ENCODE measurements around the gene SUCLG2.

DNA sequence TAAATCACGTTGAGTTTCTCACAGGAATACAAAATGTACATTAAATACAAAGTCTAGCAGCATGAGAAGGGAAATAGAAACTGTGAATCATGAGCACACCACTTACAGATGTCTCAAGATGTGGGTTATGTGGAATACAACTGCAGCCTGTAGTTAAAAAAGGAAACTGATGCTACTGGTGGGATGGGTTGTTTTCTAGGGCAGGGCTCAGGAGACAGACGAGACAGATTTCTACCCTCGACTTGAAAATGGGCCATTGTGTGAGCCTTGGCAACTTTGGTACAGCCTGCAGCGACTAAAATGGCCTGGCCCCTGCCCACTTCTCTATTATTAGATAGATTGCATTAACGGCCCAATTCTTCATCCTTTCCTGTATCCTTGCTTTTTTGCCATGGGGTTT is 293.1 kb downstream of the SUCLG2 start:
- TF ChIP-seq CTCF (IDR thresholded peaks at IDR 0.05; ENCODE audit: low read length): no peak
- no peak for TF ChIP-seq EZH2 (IDR thresholded peaks at IDR 0.05; ENCODE audit: borderline replicate concordance, low read length)

All from OCI-LY1 (cell line).